Loucy (cell line): ENCODE measurements around the gene CD276.

Experiments used
- EZH2phosphoT487 ChIP-seq: fragments of 200-600 bp; IDR thresholded peaks from 2 replicates; pipeline ENCODE4 v1.6.1; 2018; ENCODE audit warnings: antibody characterized with exemption, mild to moderate bottlenecking, moderate library complexity, borderline replicate concordance
- TF ChIP-seq, protein P1 (sequence below): fragments of 200-600 bp; sonication (generic); conservative IDR thresholded peaks from 2 replicates; pipeline ENCODE4 v1.5.1; 2014; ENCODE audit warnings: mild to moderate bottlenecking, antibody characterized with exemption, low read length

DNA sequence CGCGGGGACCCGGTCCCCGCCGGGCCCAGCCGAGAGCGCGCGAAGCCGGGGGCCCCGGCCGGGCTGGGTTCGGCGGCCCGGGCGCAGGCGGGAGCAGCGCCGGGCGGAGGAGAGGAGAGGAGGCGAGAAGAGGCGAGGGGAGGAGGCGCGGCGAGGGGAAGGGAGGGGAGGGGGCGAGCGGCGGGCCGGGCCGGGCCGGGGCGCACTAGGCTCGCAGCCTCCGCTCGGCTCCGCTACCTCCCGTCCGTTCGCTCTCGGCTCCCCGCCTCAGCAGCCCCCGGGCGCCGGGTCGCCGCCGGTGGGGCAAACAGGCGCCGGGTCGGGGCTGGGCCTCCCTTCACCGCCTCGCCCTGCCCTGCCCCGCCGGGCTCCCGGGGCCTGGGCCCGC is 68.6 kb downstream of the CD276 start:
- TF ChIP-seq, protein P1, sequence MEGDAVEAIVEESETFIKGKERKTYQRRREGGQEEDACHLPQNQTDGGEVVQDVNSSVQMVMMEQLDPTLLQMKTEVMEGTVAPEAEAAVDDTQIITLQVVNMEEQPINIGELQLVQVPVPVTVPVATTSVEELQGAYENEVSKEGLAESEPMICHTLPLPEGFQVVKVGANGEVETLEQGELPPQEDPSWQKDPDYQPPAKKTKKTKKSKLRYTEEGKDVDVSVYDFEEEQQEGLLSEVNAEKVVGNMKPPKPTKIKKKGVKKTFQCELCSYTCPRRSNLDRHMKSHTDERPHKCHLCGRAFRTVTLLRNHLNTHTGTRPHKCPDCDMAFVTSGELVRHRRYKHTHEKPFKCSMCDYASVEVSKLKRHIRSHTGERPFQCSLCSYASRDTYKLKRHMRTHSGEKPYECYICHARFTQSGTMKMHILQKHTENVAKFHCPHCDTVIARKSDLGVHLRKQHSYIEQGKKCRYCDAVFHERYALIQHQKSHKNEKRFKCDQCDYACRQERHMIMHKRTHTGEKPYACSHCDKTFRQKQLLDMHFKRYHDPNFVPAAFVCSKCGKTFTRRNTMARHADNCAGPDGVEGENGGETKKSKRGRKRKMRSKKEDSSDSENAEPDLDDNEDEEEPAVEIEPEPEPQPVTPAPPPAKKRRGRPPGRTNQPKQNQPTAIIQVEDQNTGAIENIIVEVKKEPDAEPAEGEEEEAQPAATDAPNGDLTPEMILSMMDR = no peak
- TF ChIP-seq EZH2phosphoT487 = no peak
